HCT116 (cell line): ENCODE measurements around the gene CD34. TPM values are rescaled to one million over a fixed set of nuclear protein-coding genes. Genes with fewer than 3 reads are reported as not detected.

ENCODE experiments used
- ATAC-seq: fragments of 200-7000 bp; cut with Tn5 transposase; 2 replicates; pipeline ENCODE4 v1.9.1; 2020; ENCODE audit warnings: mild to moderate bottlenecking, moderate library complexity
- BruUV-seq: library from RNA; stranded (reverse); fragments of 400-500 nt; replicated peaks from 2 replicates; lab custom pipeline; 2021; lab: Mats Ljungman, UMichigan
- CTCF ChIA-PET: fragments of 300-600 bp; sonication (Branson Sonifier 250); formaldehyde crosslinking; loops from one replicate; lab custom pipeline; 2021; ENCODE audit warnings: antibody characterized with exemption; lab: Charles Lee
- POLR2A ChIA-PET: fragments of 300-600, 350-600 bp; sonication (Branson Sonifier 250); formaldehyde crosslinking; loops from one replicate; lab custom pipeline; 2021; ENCODE audit warnings: antibody characterized with exemption; lab: Charles Lee
- RAD21 ChIA-PET, 2 experiments: fragments of 300-600 bp; sonication (Branson Sonifier 250); formaldehyde crosslinking; loops; one replicate each; lab custom pipeline; 2023; ENCODE audit warnings: low total read pairs in 2 of 2; ENCODE audit not compliant: uncharacterized antibody in 2 of 2, unreplicated experiment in 2 of 2, low non-redundant PET in 1 of 2; lab: Charles Lee
- DNase-seq: peaks from one replicate; pipeline ENCODE4 v3.0.0-alpha.2; 2010; ENCODE audit warnings: low read depth, low spot score
- H2AFZ ChIP-seq: fragments of 200-600 bp; shearing (Covaris generic), sonication (generic); 2 replicates; pipeline ENCODE4 v1.6.1; 2017; ENCODE audit warnings: low read depth, mixed run types, mixed read lengths, antibody characterized with exemption, low read length; ENCODE audit not compliant: poor library complexity, severe bottlenecking
- H3K27ac ChIP-seq: 2 replicates; pipeline ENCODE4 v1.5.1; 2012; ENCODE audit warnings: low read depth, low read length
- H3K27me3 ChIP-seq: fragments of 200-600 bp; sonication (generic); 2 replicates; pipeline ENCODE4 v1.6.1; 2016; ENCODE audit warnings: mixed run types, low read length, mixed read lengths; ENCODE audit not compliant: insufficient read depth
- H3K36me3 ChIP-seq, 2 experiments: fragments of 200-500 bp in 1 of 2; fragments of 200-600 bp in 1 of 2; sonication (Bioruptor generic) in 1 of 2; sonication (generic) in 1 of 2; 2 replicates each; pipeline versions ENCODE4 v1.5.1 to v1.6.1; 2014 to 2016; ENCODE audit warnings: low read length in 2 of 2, inconsistent platforms in 1 of 2, mixed read lengths in 1 of 2, mixed run types in 1 of 2; ENCODE audit not compliant: insufficient read depth in 2 of 2, control insufficient read depth in 1 of 2
- H3K4me1 ChIP-seq, 2 experiments: fragments of 200-600 bp in 1 of 2; sonication (generic) in 1 of 2; 2 replicates each; pipeline versions ENCODE4 v1.5.1 to v1.6.1; 2012 to 2017; ENCODE audit warnings: low read length in 2 of 2, inconsistent platforms in 1 of 2, mild to moderate bottlenecking in 1 of 2, mixed read lengths in 1 of 2, mixed run types in 1 of 2, moderate library complexity in 1 of 2; ENCODE audit not compliant: insufficient read depth in 2 of 2, control insufficient read depth in 1 of 2
- H3K4me2 ChIP-seq: fragments of 200-600 bp; sonication (generic); 2 replicates; pipeline ENCODE4 v1.6.1; 2017; ENCODE audit warnings: mixed run types, low read length, mixed read lengths
- H3K4me3 ChIP-seq, 2 experiments: fragments of 200-600 bp in 1 of 2; sonication (generic) in 1 of 2; replicated peaks in 1 of 2; 2 replicates each; pipeline ENCODE4 v1.5.1; 2011 to 2016; ENCODE audit warnings: low read length in 2 of 2, control low read depth in 1 of 2, low read depth in 1 of 2, mild to moderate bottlenecking in 1 of 2, mixed read lengths in 1 of 2, mixed run types in 1 of 2
- H3K79me2 ChIP-seq: fragments of 200-600 bp; sonication (generic); 2 replicates; pipeline ENCODE4 v1.6.1; 2017; ENCODE audit warnings: mild to moderate bottlenecking, mixed run types, low read length, moderate library complexity, mixed read lengths; ENCODE audit not compliant: insufficient read depth
- H3K9ac ChIP-seq: fragments of 200-600 bp; sonication (generic); 2 replicates; pipeline ENCODE4 v1.6.1; 2016; ENCODE audit warnings: low read length, mixed read lengths
- H3K9me2 ChIP-seq: fragments of 200-600 bp; sonication (generic), shearing (Covaris generic); 2 replicates; pipeline ENCODE4 v1.6.1; 2017; ENCODE audit warnings: mixed run types, mild to moderate bottlenecking, moderate library complexity; ENCODE audit not compliant: insufficient read depth
- H3K9me3 ChIP-seq, 2 experiments: fragments of 200-500 bp in 1 of 2; fragments of 200-600 bp in 1 of 2; sonication (Bioruptor generic) in 1 of 2; sonication (generic) in 1 of 2; 2 replicates each; pipeline ENCODE4 v1.6.1; 2014 to 2017; ENCODE audit warnings: low read length in 2 of 2, mixed read lengths in 2 of 2, inconsistent platforms in 1 of 2, low read depth in 1 of 2, mild to moderate bottlenecking in 1 of 2, mixed run types in 1 of 2, moderate library complexity in 1 of 2; ENCODE audit not compliant: control insufficient read depth in 1 of 2, insufficient read depth in 1 of 2
- H4K20me1 ChIP-seq: fragments of 200-600 bp; sonication (generic), shearing (Covaris generic); 2 replicates; pipeline ENCODE4 v1.6.1; 2017; ENCODE audit warnings: mixed run types, mild to moderate bottlenecking, moderate library complexity; ENCODE audit not compliant: insufficient read depth
- CBX3 ChIP-seq: IDR thresholded peaks from 2 replicates; pipeline ENCODE4 v1.6.1; 2012; ENCODE audit warnings: low read depth
- ELF1 ChIP-seq: IDR thresholded peaks from 2 replicates; pipeline ENCODE4 v1.6.1; 2012; ENCODE audit warnings: low read depth, borderline replicate concordance
- JUND ChIP-seq: IDR thresholded peaks from 2 replicates; pipeline ENCODE4 v1.6.1; 2012
- POLR2A ChIP-seq: IDR thresholded peaks from 2 replicates; pipeline ENCODE4 v1.7.0; 2011; ENCODE audit warnings: borderline replicate concordance; ENCODE audit not compliant: insufficient read depth, insufficient read length; ENCODE audit errors: extremely low read depth
- RAD21 ChIP-seq: IDR thresholded peaks from 2 replicates; pipeline ENCODE4 v1.6.1; 2012; ENCODE audit warnings: low read depth, mild to moderate bottlenecking
- YY1 ChIP-seq: IDR thresholded peaks from 2 replicates; pipeline ENCODE4 v1.6.1; 2011; ENCODE audit warnings: low read length, low read depth, moderate library complexity, mild to moderate bottlenecking; ENCODE audit not compliant: insufficient replicate concordance; ENCODE audit errors: extremely low read depth
- ZNF274 ChIP-seq: fragments of 200-500 bp; sonication (Bioruptor generic); IDR thresholded peaks from 2 replicates; pipeline ENCODE4 v1.6.1; 2014; ENCODE audit warnings: mild to moderate bottlenecking, low read depth, low read length, inconsistent platforms
- intact Hi-C: fragments of 100-400 bp; cut with micrococcal nuclease; formaldehyde crosslinking; loops from 2 replicates; pipeline ENCODE4 v1.10.0; 2022
- total RNA-seq: library from RNA; stranded (reverse); gene quantifications from one replicate; pipeline ENCODE4 v1.2.1, GENCODE V29; 2021; ENCODE audit not compliant: unreplicated experiment
- TF ChIP-seq, protein P1 (sequence below): IDR thresholded peaks from 2 replicates; pipeline ENCODE4 v1.6.1; 2012

Gene CD34
- total RNA-seq, 1 experiment from 2014 or later: 0.07 TPM

DNA sequence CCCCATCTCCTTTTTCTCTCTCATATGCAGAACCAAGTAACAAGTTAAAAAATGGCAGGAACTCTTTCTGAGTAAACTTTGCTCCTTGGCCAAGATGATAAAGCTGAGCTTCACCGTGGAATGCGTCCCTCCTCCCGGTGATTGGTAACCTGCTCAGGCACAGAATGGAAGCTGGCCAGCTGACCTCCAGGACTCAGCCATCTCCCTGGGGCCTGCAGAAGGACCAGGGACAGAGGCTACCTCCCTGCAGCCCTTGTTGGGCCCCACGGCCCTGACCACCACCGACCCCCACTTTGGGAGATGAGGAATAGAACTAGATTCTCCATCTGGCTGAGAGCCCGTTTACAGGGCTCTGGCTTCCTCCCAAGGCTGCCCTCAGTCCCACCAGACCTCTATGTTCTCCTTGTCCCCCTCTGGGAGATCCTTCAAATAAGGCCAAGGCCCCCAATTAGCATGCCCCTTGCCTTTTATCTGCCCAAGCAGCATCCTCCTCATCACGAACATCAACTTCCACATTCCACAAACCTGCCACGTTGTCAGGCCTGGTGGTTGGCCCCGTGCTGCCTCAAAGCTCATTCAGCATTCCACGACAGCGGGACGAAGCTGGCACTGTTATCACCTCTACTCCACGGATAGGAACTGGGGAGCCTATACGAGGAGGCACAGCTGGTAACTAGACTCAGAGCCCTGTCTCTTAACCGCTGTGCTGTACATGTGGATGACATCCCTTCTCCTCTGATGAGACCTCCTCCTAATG, 74.2 kb downstream of the CD34 start:
- POLR2A ChIA-PET: no interaction called here
- Histone ChIP-seq H3K9ac (no peak overlapping the region), H3K9me3 (no peaks in the 10 kb centered on the region), H2AFZ (no peak overlapping the region), H3K4me2 (no peak overlapping the region), H3K79me2 (peaks cover 20% of the 10 kb centered on the region; the same call in 1 of the 2 replicates), H3K4me1 (no peaks in the 10 kb centered on the region), H3K27ac (no peak overlapping the region)
- BruUV-seq: no TSS peak
- no peak for TF ChIP-seq RAD21
- no peak for TF ChIP-seq POLR2A
- TF ChIP-seq CBX3: no peak
- TF ChIP-seq ELF1: no peak
- TF ChIP-seq, protein P1, sequence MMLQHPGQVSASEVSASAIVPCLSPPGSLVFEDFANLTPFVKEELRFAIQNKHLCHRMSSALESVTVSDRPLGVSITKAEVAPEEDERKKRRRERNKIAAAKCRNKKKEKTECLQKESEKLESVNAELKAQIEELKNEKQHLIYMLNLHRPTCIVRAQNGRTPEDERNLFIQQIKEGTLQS: no peak
- TF ChIP-seq, all 23 proteins: peak for 0
- ChIA-PET CTCF (no interaction called here), RAD21 (no interaction called here)
- ATAC-seq (no peak), DNase-seq (no peak)
- Histone ChIP-seq H3K4me3 (no peak overlapping the region), H3K9me2 (no peaks in the 10 kb centered on the region), H3K36me3 (no peaks in the 10 kb centered on the region), H3K27me3 (no peaks in the 10 kb centered on the region), H4K20me1 (no peaks in the 10 kb centered on the region)
- intact Hi-C loops: no loop called here

DNA sequence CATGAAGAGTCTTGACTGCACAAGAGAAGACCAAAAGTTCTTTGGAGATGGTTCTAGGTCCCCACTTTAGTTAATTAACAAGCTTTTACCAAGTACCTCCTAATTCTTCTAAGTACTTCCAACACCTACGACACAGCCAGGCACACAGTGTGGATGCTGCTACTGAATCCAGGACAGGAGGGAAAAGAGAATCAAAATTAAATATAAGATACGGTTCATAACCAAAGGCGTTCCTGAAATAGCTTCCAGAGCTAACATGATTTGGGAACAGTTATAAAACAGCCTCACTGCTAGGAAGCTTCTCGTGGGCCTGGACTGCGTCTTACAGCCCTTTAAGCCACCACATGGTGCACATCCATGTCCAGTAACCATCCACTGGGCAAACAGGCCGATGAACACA, 75.0 kb downstream of the CD34 start:
- no peak overlapping the region for H2AFZ ChIP-seq
- no peak overlapping the region for H3K4me2 ChIP-seq
- intact Hi-C loops: no loop called here
- no peaks in the 10 kb centered on the region for H4K20me1 ChIP-seq
- H3K9ac ChIP-seq: no peak overlapping the region
- BruUV-seq: no TSS peak
- no peaks in the 10 kb centered on the region for H3K9me2 ChIP-seq
- CTCF ChIA-PET: no interaction called here
- no peaks in the 10 kb centered on the region for H3K27me3 ChIP-seq
- ATAC-seq (no peak), DNase-seq (no peak)
- H3K4me1 ChIP-seq: no peaks in the 10 kb centered on the region
- H3K4me3 ChIP-seq: no peak overlapping the region
- RAD21 ChIA-PET: no interaction called here
- H3K27ac ChIP-seq: no peak overlapping the region
- no peaks in the 10 kb centered on the region for H3K9me3 ChIP-seq
- peaks cover 28% of the 10 kb centered on the region; the same call in 1 of the 2 replicates for H3K79me2 ChIP-seq
- POLR2A ChIA-PET: no interaction called here
- TF ChIP-seq ZNF274: no peak
- TF ChIP-seq YY1: no peak
- TF ChIP-seq ELF1: no peak
- TF ChIP-seq JUND: no peak
- no peaks in the 10 kb centered on the region for H3K36me3 ChIP-seq
